ENCODE data around the gene NSF.

GRCh38 chr17:46790216-46790615 lies 199.7 kb downstream of the NSF start:
- TF ChIP-seq CTCF (IDR thresholded peaks at IDR 0.05; ENCODE audit: insufficient read depth, low read length) (no peak), GABPA (IDR thresholded peaks at IDR 0.05; ENCODE audit: low read depth) (no peak), POLR2AphosphoS5 (IDR thresholded peaks at IDR 0.05; ENCODE audit: low read depth) (no peak)

All from HL-60 (cell line).